Right forelimb (tissue), 1 donor: ENCODE measurements around the gene CTU1.

Experiments
- DNase-seq: peaks from one replicate; pipeline ENCODE4 v3.0.0-alpha.2; 2018

CTU1 gene

GRCh38 chr19:51079481-51080110, 28.6 kb downstream of the CTU1 start:
- no peak for DNase-seq

GRCh38 chr19:51078731-51079130, 29.5 kb downstream of the CTU1 start:
- DNase-seq = no peak

GRCh38 chr19:51078104-51078503, 30.1 kb downstream of the CTU1 start:
- no peak for DNase-seq

- DNase-seq = no peak
These were observed 31.5 kb downstream of the CTU1 start for GRCh38 chr19:51076631-51077213.

GRCh38 chr19:51075998-51076397, 32.2 kb downstream of the CTU1 start:
- no peak for DNase-seq

GRCh38 chr19:51071095-51071405, 37.2 kb downstream of the CTU1 start:
- no peak for DNase-seq

- no peak for DNase-seq
These were observed 37.7 kb downstream of the CTU1 start for GRCh38 chr19:51070334-51071094.

GRCh38 chr19:51066393-51067186, 41.6 kb downstream of the CTU1 start:
- no peak for DNase-seq

- DNase-seq = no peak
These were observed 42.8 kb downstream of the CTU1 start for GRCh38 chr19:51065221-51065960.

- no peak for DNase-seq
These were observed 43.5 kb downstream of the CTU1 start, which contains the start of gene KLK13 for GRCh38 chr19:51064534-51065220. Gene KLK13 (minus strand): TSS chr19:51065092. CDS start chr19:51065067, 25 bp downstream.

- DNase-seq = no peak
These were observed 44.5 kb downstream of the CTU1 start for GRCh38 chr19:51063664-51064063.

GRCh38 chr19:51060973-51061372, 47.2 kb downstream of the CTU1 start:
- DNase-seq = no peak

GRCh38 chr19:51060336-51060735, 47.9 kb downstream of the CTU1 start:
- DNase-seq = no peak

- no peak for DNase-seq
These were observed 48.5 kb downstream of the CTU1 start for GRCh38 chr19:51059715-51060114.

GRCh38 chr19:51055866-51056265, 52.3 kb downstream of the CTU1 start:
- DNase-seq = no peak
